ENCODE results near the gene BRSK1. TPM values are rescaled to one million over a fixed set of nuclear protein-coding genes. Genes with fewer than 3 reads are reported as not detected.

Gene BRSK1
- total RNA-seq, 2 experiments from 2014 or later, result 4.8 to 5.7 TPM

GRCh38 chr19:55252760-55253663 lies 30.8 kb upstream of the BRSK1 start:
- ChIA-PET CTCF (interaction anchor here (1.4 kb wide), 1 partner anchor 87 kb away, joined by 3 read pairs; the partner anchor contains the start of gene KMT5C), POLR2A (interaction anchor here (1.1 to 2.4 kb wide), 2 partner anchors 131 to 208 kb away, joined by 3 to 17 read pairs; partner anchors contain the start of genes ISOC2 and TMEM238)

- POLR2A ChIA-PET, result interaction anchor here (0.9 to 2.9 kb wide), 7 partner anchors 22 to 207 kb away, joined by 3 to 17 read pairs (median 4); partner anchors contain the start of genes HSPBP1, ISOC2, KMT5C and TMEM238
- CTCF ChIA-PET, result interaction anchor here (0.8 to 2.4 kb wide), 7 partner anchors 22 to 213 kb away, joined by 3 to 10 read pairs (median 5); partner anchors contain the start of genes HSPBP1, KMT5C and TMEM238
These were observed 29.8 kb upstream of the BRSK1 start for GRCh38 chr19:55253842-55254624.

GRCh38 chr19:55254625-55254977 lies 29.2 kb upstream of the BRSK1 start:
- CTCF ChIA-PET, result interaction anchor here (1.0 to 2.4 kb wide), 7 partner anchors 25 to 212 kb away, joined by 3 to 10 read pairs (median 5); partner anchors contain the start of genes HSPBP1, KMT5C and TMEM238
- POLR2A ChIA-PET, result interaction anchor here (0.9 to 2.9 kb wide), 7 partner anchors 22 to 345 kb away, joined by 3 to 17 read pairs (median 4); partner anchors contain the start of genes FIZ1, HSPBP1, KMT5C and TMEM238

- POLR2A ChIA-PET, result interaction anchor here (1.1 to 2.9 kb wide), 8 partner anchors 24 to 387 kb away, joined by 3 to 17 read pairs (median 6); partner anchors contain the start of genes FIZ1, HSPBP1, KMT5C and TMEM238
- CTCF ChIA-PET, result interaction anchor here (0.7 to 2.4 kb wide), 7 partner anchors 45 to 162 kb away, joined by 3 to 10 read pairs (median 5); partner anchors contain the start of gene TMEM238
These were observed 28.0 kb upstream of the BRSK1 start for GRCh38 chr19:55255618-55256423.

GRCh38 chr19:55256562-55257460 lies 27.0 kb upstream of the BRSK1 start:
- ChIA-PET CTCF (interaction anchor here (0.6 to 2.1 kb wide), 5 partner anchors 21 to 150 kb away, joined by 3 to 5 read pairs (median 3); no protein-coding TSS in a partner anchor), POLR2A (interaction anchor here (1.3 to 2.9 kb wide), 5 partner anchors 23 to 386 kb away, joined by 3 to 11 read pairs (median 5); partner anchors contain the start of genes FIZ1, HSPBP1, UBE2S and ZNF524)

- ChIA-PET CTCF (interaction anchor here (1.3 to 2.1 kb wide), 3 partner anchors 20 to 149 kb away, joined by 3 to 5 read pairs (median 4); no protein-coding TSS in a partner anchor), POLR2A (interaction anchor here (1.5 to 1.8 kb wide), 2 partner anchors 22 to 385 kb away, joined by 5 to 7 read pairs; partner anchors contain the start of gene HSPBP1)
These were observed 26.1 kb upstream of the BRSK1 start for GRCh38 chr19:55257461-55258420.

- POLR2A ChIA-PET, result interaction anchor here (1.3 to 2.3 kb wide), 3 partner anchors 126 to 218 kb away, joined by 7 to 17 read pairs (median 9); partner anchors contain the start of genes TMEM238, UBE2S and ZNF628
- CTCF ChIA-PET, result interaction anchor here (1.4 kb wide), 1 partner anchor 43 kb away, joined by 4 read pairs; no protein-coding TSS in a partner anchor
These were observed 25.3 kb upstream of the BRSK1 start for GRCh38 chr19:55258476-55258827.

GRCh38 chr19:55258828-55259539 lies 24.8 kb upstream of the BRSK1 start, which contains the start of gene PPP6R1:
Gene PPP6R1 (minus strand): TSS chr19:55259017. CDS start chr19:55247103, 11,914 bp downstream.
- ChIA-PET POLR2A (interaction anchor here (0.5 to 2.3 kb wide), 9 partner anchors 11 to 217 kb away, joined by 3 to 17 read pairs (median 8); partner anchors contain the start of genes HSPBP1, KMT5C, TMEM238 and UBE2S), CTCF (interaction anchor here (1.1 to 1.5 kb wide), 3 partner anchors 33 to 374 kb away, joined by 4 to 5 read pairs (median 4); no protein-coding TSS in a partner anchor)

GRCh38 chr19:55259540-55260210 lies 24.1 kb upstream of the BRSK1 start:
- CTCF ChIA-PET, result interaction anchor here (0.9 to 1.5 kb wide), 5 partner anchors 18 to 373 kb away, joined by 3 to 5 read pairs (median 4); no protein-coding TSS in a partner anchor

GRCh38 chr19:55261671-55262126 lies 22.1 kb upstream of the BRSK1 start:
- ChIA-PET CTCF (interaction anchor here (0.5 to 0.7 kb wide), 2 partner anchors 130 to 159 kb away, joined by 3 to 4 read pairs; no protein-coding TSS in a partner anchor), POLR2A (interaction anchor here (0.5 to 0.6 kb wide), 2 partner anchors 14 to 152 kb away, joined by 3 to 4 read pairs; no protein-coding TSS in a partner anchor)

More at GRCh38 chr19:55259540-55260210, 24.1 kb upstream of the BRSK1 start:
- POLR2A ChIA-PET, result interaction anchor here (0.5 to 2.3 kb wide), 9 partner anchors 11 to 217 kb away, joined by 3 to 17 read pairs (median 8); partner anchors contain the start of genes HSPBP1, KMT5C, TMEM238 and UBE2S

GRCh38 chr19:55262359-55262758 lies 21.4 kb upstream of the BRSK1 start:
- POLR2A ChIA-PET, result interaction anchor here (0.5 kb wide), 1 partner anchor 14 kb away, joined by 4 read pairs; no protein-coding TSS in a partner anchor
- CTCF ChIA-PET, result no interaction called here

- ChIA-PET CTCF (no interaction called here), POLR2A (no interaction called here)
These were observed 19.3 kb upstream of the BRSK1 start for GRCh38 chr19:55264531-55264930.

GRCh38 chr19:55265173-55265572 lies 18.6 kb upstream of the BRSK1 start:
- ChIA-PET POLR2A (no interaction called here), CTCF (no interaction called here)

Data from activated CD8-positive, alpha-beta memory T cell treated with anti-CD3 and anti-CD28 coated beads for 36 hours (primary cell).